IMR-90 (cell line): ENCODE results near the gene TMEM269. TPM values are rescaled to one million over a fixed set of nuclear protein-coding genes. Genes with fewer than 3 reads are reported as not detected.

ENCODE experiments used
- ATAC-seq: fragments of 200-7000 bp; cut with Tn5 transposase; 2 replicates; pipeline ENCODE4 v1.9.1; 2020; ENCODE audit warnings: low read depth, mild to moderate bottlenecking, moderate library complexity
- BruUV-seq: library from RNA; stranded (reverse); fragments of 400-500 nt; replicated peaks from 2 replicates; lab custom pipeline; 2021; lab: Mats Ljungman, UMichigan
- CTCF ChIA-PET: fragments of 300-600 bp; formaldehyde crosslinking; extraction: SDS; loops from one replicate; lab custom pipeline; 2021; ENCODE audit warnings: antibody characterized with exemption; lab: Yijun Ruan, JAX
- POLR2A ChIA-PET: fragments of 300-600 bp; sonication (Branson Sonifier 250); formaldehyde crosslinking; loops from one replicate; lab custom pipeline; 2022; ENCODE audit warnings: antibody characterized with exemption; ENCODE audit not compliant: unreplicated experiment; lab: Charles Lee
- DNase-seq: peaks from one replicate; pipeline ENCODE4 v3.0.0; 2013
- H2AFZ ChIP-seq: replicated peaks from 2 replicates; pipeline ENCODE3; 2013; ENCODE audit warnings: low read length, mild to moderate bottlenecking; ENCODE audit not compliant: poor library complexity
- H2AK5ac ChIP-seq: 2 replicates; pipeline ENCODE4 v1.6.1; 2013; ENCODE audit warnings: low read depth, low read length, inconsistent platforms
- H2AK9ac ChIP-seq: replicated peaks from 2 replicates; pipeline ENCODE3; 2013; ENCODE audit warnings: mild to moderate bottlenecking, low read depth, low read length, moderate library complexity; ENCODE audit not compliant: poor library complexity
- H2BK120ac ChIP-seq: 2 replicates; pipeline ENCODE4 v1.6.1; 2013; ENCODE audit warnings: low read depth, low read length, inconsistent platforms
- H2BK15ac ChIP-seq: 3 replicates; pipeline ENCODE4 v1.6.1; 2013; ENCODE audit warnings: low read depth, low read length, inconsistent platforms
- H2BK20ac ChIP-seq: 2 replicates; pipeline ENCODE4 v1.6.1; 2013; ENCODE audit warnings: low read depth, mild to moderate bottlenecking, inconsistent platforms, low read length, moderate library complexity
- H2BK5ac ChIP-seq: 2 replicates; pipeline ENCODE4 v1.6.1; 2013; ENCODE audit warnings: mild to moderate bottlenecking, low read depth, low read length, inconsistent platforms; ENCODE audit not compliant: poor library complexity, severe bottlenecking
- H3K14ac ChIP-seq: replicated peaks from 2 replicates; pipeline ENCODE4 v1.6.1; 2013; ENCODE audit warnings: low read depth, low read length, inconsistent platforms
- H3K18ac ChIP-seq: 2 replicates; pipeline ENCODE4 v1.6.1; 2013; ENCODE audit warnings: low read depth, low read length, control low read depth
- H3K23ac ChIP-seq: 2 replicates; pipeline ENCODE4 v1.6.1; 2013; ENCODE audit warnings: low read depth, low read length, inconsistent platforms
- H3K27ac ChIP-seq: 2 replicates; pipeline ENCODE4 v1.5.1; 2013; ENCODE audit warnings: mild to moderate bottlenecking, control low read depth, low read length; ENCODE audit not compliant: insufficient read depth
- H3K27me3 ChIP-seq: 2 replicates; pipeline ENCODE4 v1.6.1; 2013; ENCODE audit warnings: low read length; ENCODE audit not compliant: control insufficient read depth, insufficient read depth
- H3K36me3 ChIP-seq: 2 replicates; pipeline ENCODE4 v1.6.1; 2013; ENCODE audit warnings: low read length, mixed read lengths; ENCODE audit not compliant: control insufficient read depth, insufficient read depth
- H3K4ac ChIP-seq: 2 replicates; pipeline ENCODE4 v1.6.1; 2013; ENCODE audit warnings: low read depth, low read length, inconsistent platforms
- H3K4me1 ChIP-seq: 2 replicates; pipeline ENCODE4 v1.6.1; 2013; ENCODE audit warnings: low read length, mixed read lengths; ENCODE audit not compliant: control insufficient read depth, insufficient read depth
- H3K4me2 ChIP-seq: 2 replicates; pipeline ENCODE4 v1.6.1; 2013; ENCODE audit warnings: low read depth, mild to moderate bottlenecking, control low read depth, low read length, moderate library complexity
- H3K4me3 ChIP-seq: 2 replicates; pipeline ENCODE4 v1.5.1; 2013; ENCODE audit warnings: low read depth, mild to moderate bottlenecking, control low read depth, low read length, moderate library complexity; ENCODE audit not compliant: insufficient read depth
- H3K56ac ChIP-seq: 2 replicates; pipeline ENCODE4 v1.6.1; 2013; ENCODE audit warnings: low read length, inconsistent platforms; ENCODE audit not compliant: insufficient read depth; ENCODE audit errors: extremely low read depth
- H3K79me1 ChIP-seq, 2 experiments: 2 replicates each; pipeline ENCODE4 v1.6.1; 2013; ENCODE audit warnings: low read length in 2 of 2, inconsistent platforms in 1 of 2, low read depth in 1 of 2
- H3K9ac ChIP-seq: 2 replicates; pipeline ENCODE4 v1.6.1; 2013; ENCODE audit warnings: low read depth, low read length, control low read depth
- H3K9me1 ChIP-seq: 2 replicates; pipeline ENCODE4 v1.6.1; 2013; ENCODE audit warnings: low read length, inconsistent platforms; ENCODE audit not compliant: insufficient read depth
- H3K9me3 ChIP-seq: 2 replicates; pipeline ENCODE4 v1.6.1; 2013; ENCODE audit warnings: low read length; ENCODE audit not compliant: control insufficient read depth, insufficient read depth
- H4K20me1 ChIP-seq: 2 replicates; pipeline ENCODE4 v1.6.1; 2013; ENCODE audit warnings: low read length, inconsistent platforms; ENCODE audit not compliant: insufficient read depth
- H4K5ac ChIP-seq: 2 replicates; pipeline ENCODE4 v1.6.1; 2013; ENCODE audit warnings: mild to moderate bottlenecking, low read depth, low read length, control low read depth
- H4K8ac ChIP-seq, 2 experiments: 2 replicates each; pipeline ENCODE4 v1.6.1; 2013; ENCODE audit warnings: low read depth in 2 of 2, low read length in 2 of 2, control low read depth in 1 of 2, inconsistent platforms in 1 of 2
- H4K91ac ChIP-seq: 2 replicates; pipeline ENCODE4 v1.6.1; 2013; ENCODE audit warnings: low read depth, low read length, inconsistent platforms; ENCODE audit not compliant: insufficient read depth
- BHLHE40 ChIP-seq: fragments of 150-350 bp; IDR thresholded peaks from 2 replicates; pipeline ENCODE4 v1.6.1; 2016; ENCODE audit warnings: mild to moderate bottlenecking, low read depth, low read length
- CEBPB ChIP-seq: IDR thresholded peaks from 2 replicates; pipeline ENCODE4 v1.6.1; 2012; ENCODE audit warnings: low read depth, low read length, improper control_type of control experiment
- CHD1 ChIP-seq: IDR thresholded peaks from 2 replicates; pipeline ENCODE4 v1.6.1; 2012; ENCODE audit warnings: low read depth, low read length, improper control_type of control experiment
- FOS ChIP-seq: fragments of 150-350 bp; IDR thresholded peaks from 2 replicates; pipeline ENCODE4 v1.6.1; 2016; ENCODE audit warnings: low read depth, low read length
- MAFK ChIP-seq: IDR thresholded peaks from 2 replicates; pipeline ENCODE4 v1.6.1; 2012; ENCODE audit warnings: low read depth, low read length, improper control_type of control experiment
- MAZ ChIP-seq: IDR thresholded peaks from 2 replicates; pipeline ENCODE4 v1.6.1; 2012; ENCODE audit warnings: low read depth, mild to moderate bottlenecking, low read length, improper control_type of control experiment, moderate library complexity, borderline replicate concordance
- MXI1 ChIP-seq: IDR thresholded peaks from 2 replicates; pipeline ENCODE4 v1.6.1; 2012; ENCODE audit warnings: low read depth, mild to moderate bottlenecking, low read length, moderate library complexity, borderline replicate concordance
- NFE2L2 ChIP-seq: fragments of 150-350 bp; IDR thresholded peaks from 2 replicates; pipeline ENCODE4 v1.6.1; 2016; ENCODE audit warnings: low read depth, mild to moderate bottlenecking, low read length
- POLR2A ChIP-seq: IDR thresholded peaks from 2 replicates; pipeline ENCODE4 v1.6.1; 2012; ENCODE audit warnings: mild to moderate bottlenecking, low read depth, low read length
- RAD21 ChIP-seq: IDR thresholded peaks from 2 replicates; pipeline ENCODE4 v1.6.1; 2012; ENCODE audit warnings: low read length, improper control_type of control experiment
- RCOR1 ChIP-seq: IDR thresholded peaks from 2 replicates; pipeline ENCODE4 v1.6.1; 2012; ENCODE audit warnings: mild to moderate bottlenecking, low read length, improper control_type of control experiment; ENCODE audit not compliant: insufficient replicate concordance
- RFX5 ChIP-seq: IDR thresholded peaks from 2 replicates; pipeline ENCODE4 v1.8.0; 2012; ENCODE audit warnings: low read depth, mild to moderate bottlenecking, low read length, moderate library complexity
- SMC3 ChIP-seq: fragments of 150-350 bp; IDR thresholded peaks from 2 replicates; pipeline ENCODE4 v1.6.1; 2016; ENCODE audit warnings: low read depth, mild to moderate bottlenecking, antibody characterized with exemption, low read length, moderate library complexity
- WGBS, 2 experiments: methylation state at CpG; one replicate each; pipeline versions ENCODE4 v1.1.5 to v1.1.7; 2013; ENCODE audit warnings: missing lambda C conversion rate in 2 of 2; ENCODE audit not compliant: insufficient read length in 1 of 2; ENCODE audit errors: extremely low coverage in 2 of 2; 5-methylcytosine and 5-hydroxymethylcytosine counted together
- dilution Hi-C: fragments of 300-500 bp; cut with HindIII; formaldehyde crosslinking; loops from one replicate; pipeline ENCODE4 v1.14.3; 2018; ENCODE audit warnings: low sequenced_read_pairs; ENCODE audit not compliant: unreplicated experiment
- in situ Hi-C: fragments of 300-500 bp; cut with MboI; formaldehyde crosslinking; loops from 3 replicates; pipeline ENCODE4 v1.14.3; 2019; ENCODE audit warnings: low sequenced_read_pairs, inconsistent platforms, mixed read lengths
- intact Hi-C: fragments of 100-400 bp; cut with micrococcal nuclease; formaldehyde crosslinking; loops from 2 replicates; pipeline ENCODE4 v1.10.0; 2022
- polyA plus RNA-seq, 3 experiments: library from polyadenylated mRNA; depleted of rRNA; stranded (reverse); fragments of >200 nt; gene quantifications; 2 replicates each; pipeline ENCODE4 v1.2.3, GENCODE V29; 2012; ENCODE audit warnings: low replicate concordance in 1 of 3
- total RNA-seq: library from RNA; depleted of rRNA; stranded (reverse); fragments of >200 nt; gene quantifications from 2 replicates; pipeline ENCODE4 v1.2.3, GENCODE V29; 2012
- TF ChIP-seq, protein P1 (sequence below): fragments of 150-350 bp; IDR thresholded peaks from 2 replicates; pipeline ENCODE4 v1.6.1; 2016; ENCODE audit warnings: low read depth, mild to moderate bottlenecking, low read length, moderate library complexity, borderline replicate concordance
- TF ChIP-seq, protein P2 (sequence below): fragments of 150-350 bp; IDR thresholded peaks from 2 replicates; pipeline ENCODE4 v1.6.1; 2017; ENCODE audit warnings: mild to moderate bottlenecking, antibody characterized with exemption, low read length, low read depth
- TF ChIP-seq, protein P3 (sequence below): conservative IDR thresholded peaks from 2 replicates; pipeline ENCODE4 v1.5.1; 2012; ENCODE audit warnings: mild to moderate bottlenecking, low read depth, low read length, improper control_type of control experiment

TMEM269 gene
- total and polyA plus RNA-seq, 2 of the 4 experiments (the other 2 are of a cell fraction): not detected

DNA sequence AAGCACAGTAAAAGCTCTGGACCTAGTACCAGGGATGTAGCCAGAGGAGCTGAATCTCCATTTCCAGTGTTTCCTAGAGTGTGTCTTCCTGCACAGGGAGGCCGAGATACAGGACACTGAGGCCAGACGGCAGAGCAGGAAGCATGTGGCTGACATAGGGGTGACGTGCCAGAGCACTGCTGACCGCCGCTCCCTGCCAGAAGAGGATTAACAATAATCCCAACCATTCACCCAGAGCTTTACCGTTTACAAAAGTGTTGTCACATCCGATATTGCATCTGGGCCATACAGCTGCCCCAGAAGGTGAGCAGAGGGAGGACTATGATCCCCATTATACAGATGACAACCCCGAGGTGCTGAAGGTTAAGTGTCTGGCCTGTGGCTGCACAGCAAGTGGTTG lies 38.9 kb upstream of the TMEM269 start:
- H2AK9ac ChIP-seq: no peak overlapping the region
- dilution Hi-C loops (no loop called here), in situ Hi-C loops (no loop called here), intact Hi-C loops (no loop called here)
- peaks cover 5% of the 10 kb centered on the region; the same call in 1 of the 2 replicates for H3K9me1 ChIP-seq
- H3K56ac ChIP-seq: no peak overlapping the region
- H3K4me1 ChIP-seq: no peaks in the 10 kb centered on the region
- no peak overlapping the region for H3K4me3 ChIP-seq
- H3K14ac ChIP-seq: no peak overlapping the region
- H4K5ac ChIP-seq: no peak overlapping the region
- H4K8ac ChIP-seq: no peak overlapping the region
- no peak overlapping the region for H3K4me2 ChIP-seq
- H3K27me3 ChIP-seq: no peaks in the 10 kb centered on the region
- H2BK15ac ChIP-seq: no peak overlapping the region
- TF ChIP-seq, protein P1, sequence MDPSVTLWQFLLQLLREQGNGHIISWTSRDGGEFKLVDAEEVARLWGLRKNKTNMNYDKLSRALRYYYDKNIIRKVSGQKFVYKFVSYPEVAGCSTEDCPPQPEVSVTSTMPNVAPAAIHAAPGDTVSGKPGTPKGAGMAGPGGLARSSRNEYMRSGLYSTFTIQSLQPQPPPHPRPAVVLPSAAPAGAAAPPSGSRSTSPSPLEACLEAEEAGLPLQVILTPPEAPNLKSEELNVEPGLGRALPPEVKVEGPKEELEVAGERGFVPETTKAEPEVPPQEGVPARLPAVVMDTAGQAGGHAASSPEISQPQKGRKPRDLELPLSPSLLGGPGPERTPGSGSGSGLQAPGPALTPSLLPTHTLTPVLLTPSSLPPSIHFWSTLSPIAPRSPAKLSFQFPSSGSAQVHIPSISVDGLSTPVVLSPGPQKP: no peak
- TF ChIP-seq, protein P2, sequence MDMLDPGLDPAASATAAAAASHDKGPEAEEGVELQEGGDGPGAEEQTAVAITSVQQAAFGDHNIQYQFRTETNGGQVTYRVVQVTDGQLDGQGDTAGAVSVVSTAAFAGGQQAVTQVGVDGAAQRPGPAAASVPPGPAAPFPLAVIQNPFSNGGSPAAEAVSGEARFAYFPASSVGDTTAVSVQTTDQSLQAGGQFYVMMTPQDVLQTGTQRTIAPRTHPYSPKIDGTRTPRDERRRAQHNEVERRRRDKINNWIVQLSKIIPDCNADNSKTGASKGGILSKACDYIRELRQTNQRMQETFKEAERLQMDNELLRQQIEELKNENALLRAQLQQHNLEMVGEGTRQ: no peak
- no peak for TF ChIP-seq FOS
- no peak for TF ChIP-seq MAFK
- no peak for TF ChIP-seq CEBPB
- TF ChIP-seq CHD1: no peak
- no peak for TF ChIP-seq POLR2A
- TF ChIP-seq SMC3: no peak
- no peak for TF ChIP-seq BHLHE40
- no peak for TF ChIP-seq RFX5
- TF ChIP-seq, protein P3, sequence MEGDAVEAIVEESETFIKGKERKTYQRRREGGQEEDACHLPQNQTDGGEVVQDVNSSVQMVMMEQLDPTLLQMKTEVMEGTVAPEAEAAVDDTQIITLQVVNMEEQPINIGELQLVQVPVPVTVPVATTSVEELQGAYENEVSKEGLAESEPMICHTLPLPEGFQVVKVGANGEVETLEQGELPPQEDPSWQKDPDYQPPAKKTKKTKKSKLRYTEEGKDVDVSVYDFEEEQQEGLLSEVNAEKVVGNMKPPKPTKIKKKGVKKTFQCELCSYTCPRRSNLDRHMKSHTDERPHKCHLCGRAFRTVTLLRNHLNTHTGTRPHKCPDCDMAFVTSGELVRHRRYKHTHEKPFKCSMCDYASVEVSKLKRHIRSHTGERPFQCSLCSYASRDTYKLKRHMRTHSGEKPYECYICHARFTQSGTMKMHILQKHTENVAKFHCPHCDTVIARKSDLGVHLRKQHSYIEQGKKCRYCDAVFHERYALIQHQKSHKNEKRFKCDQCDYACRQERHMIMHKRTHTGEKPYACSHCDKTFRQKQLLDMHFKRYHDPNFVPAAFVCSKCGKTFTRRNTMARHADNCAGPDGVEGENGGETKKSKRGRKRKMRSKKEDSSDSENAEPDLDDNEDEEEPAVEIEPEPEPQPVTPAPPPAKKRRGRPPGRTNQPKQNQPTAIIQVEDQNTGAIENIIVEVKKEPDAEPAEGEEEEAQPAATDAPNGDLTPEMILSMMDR: no peak
- no peak for TF ChIP-seq MXI1
- TF ChIP-seq MAZ: no peak
- TF ChIP-seq RCOR1: no peak
- TF ChIP-seq RAD21: no peak
- TF ChIP-seq NFE2L2: no peak
- no peaks in the 10 kb centered on the region for H3K9me3 ChIP-seq
- H2BK120ac ChIP-seq: no peak overlapping the region
- H3K9ac ChIP-seq: no peak overlapping the region
- H3K36me3 ChIP-seq: peaks cover 46% of the 10 kb centered on the region
- DNase-seq (no peak), ATAC-seq (no peak)
- no peak overlapping the region for H2AK5ac ChIP-seq
- no peak overlapping the region for H2BK5ac ChIP-seq
- H4K91ac ChIP-seq: no peak overlapping the region
- 80% methylated on average over 1 of the region's 8 CpGs; no CpG with 5 or more reads in 1 of the 2 experiments for WGBS, 2 experiments
- POLR2A ChIA-PET: no interaction called here
- H3K79me1 ChIP-seq: peaks cover 0 to 5% of the 10 kb centered on the region in 2 experiments; a peak in 2 of 4 replicates
- H4K20me1 ChIP-seq: peaks cover 18% of the 10 kb centered on the region
- H3K4ac ChIP-seq: no peak overlapping the region
- CTCF ChIA-PET: no interaction called here
- no peak overlapping the region for H3K27ac ChIP-seq
- no peak overlapping the region for H2BK20ac ChIP-seq
- BruUV-seq: no TSS peak
- no peak overlapping the region for H2AFZ ChIP-seq
- H3K18ac ChIP-seq: no peak overlapping the region
- no peak overlapping the region for H3K23ac ChIP-seq
